RWPE2 (cell line): ENCODE measurements around the gene ZFP57.
A peak's percentile ranks its signal among the peaks of the same experiment; 100 is the strongest.

ENCODE experiments used
- ATAC-seq: fragments of 200-7000 bp; cut with Tn5 transposase; 3 replicates; pipeline ENCODE4 v1.9.1; 2021; ENCODE audit warnings: low read depth
- DNase-seq: peaks from one replicate; pipeline ENCODE4 v3.0.0-alpha.2; 2020; ENCODE audit warnings: low spot score
- H3K27ac ChIP-seq: fragments of 450-650 bp; 2 replicates; pipeline ENCODE4 v1.5.1; 2017; ENCODE audit warnings: mild to moderate bottlenecking; ENCODE audit not compliant: poor library complexity, severe bottlenecking
- H3K27me3 ChIP-seq: fragments of 250-450 bp; sonication (Bioruptor Pico); 2 replicates; pipeline ENCODE4 v1.5.1; 2021; ENCODE audit warnings: mild to moderate bottlenecking, moderate library complexity; ENCODE audit not compliant: insufficient read depth, poor library complexity, severe bottlenecking
- H3K36me3 ChIP-seq: fragments of 250-450 bp; sonication (Bioruptor Pico); 2 replicates; pipeline ENCODE4 v1.5.1; 2020; ENCODE audit warnings: low read depth, mild to moderate bottlenecking, moderate library complexity
- H3K4me1 ChIP-seq: fragments of 250-450 bp; sonication (Bioruptor Pico); 2 replicates; pipeline ENCODE4 v1.5.1; 2021; ENCODE audit warnings: mild to moderate bottlenecking, moderate library complexity; ENCODE audit not compliant: insufficient read depth, poor library complexity, severe bottlenecking
- H3K4me3 ChIP-seq: fragments of 250-450 bp; sonication (Bioruptor Pico); 2 replicates; pipeline ENCODE4 v1.5.1; 2021; ENCODE audit warnings: mild to moderate bottlenecking, moderate library complexity; ENCODE audit not compliant: severe bottlenecking
- H3K9me3 ChIP-seq: fragments of 250-450 bp; sonication (Bioruptor Pico); 2 replicates; pipeline ENCODE4 v1.5.1; 2021; ENCODE audit warnings: mild to moderate bottlenecking, moderate library complexity; ENCODE audit not compliant: severe bottlenecking
- TF ChIP-seq, protein P1 (sequence below): fragments of 450-650 bp; IDR thresholded peaks from one replicate; pipeline ENCODE4 v1.5.1; 2017; ENCODE audit warnings: mild to moderate bottlenecking, moderate library complexity; ENCODE audit not compliant: poor library complexity, severe bottlenecking

The ZFP57 gene

DNA sequence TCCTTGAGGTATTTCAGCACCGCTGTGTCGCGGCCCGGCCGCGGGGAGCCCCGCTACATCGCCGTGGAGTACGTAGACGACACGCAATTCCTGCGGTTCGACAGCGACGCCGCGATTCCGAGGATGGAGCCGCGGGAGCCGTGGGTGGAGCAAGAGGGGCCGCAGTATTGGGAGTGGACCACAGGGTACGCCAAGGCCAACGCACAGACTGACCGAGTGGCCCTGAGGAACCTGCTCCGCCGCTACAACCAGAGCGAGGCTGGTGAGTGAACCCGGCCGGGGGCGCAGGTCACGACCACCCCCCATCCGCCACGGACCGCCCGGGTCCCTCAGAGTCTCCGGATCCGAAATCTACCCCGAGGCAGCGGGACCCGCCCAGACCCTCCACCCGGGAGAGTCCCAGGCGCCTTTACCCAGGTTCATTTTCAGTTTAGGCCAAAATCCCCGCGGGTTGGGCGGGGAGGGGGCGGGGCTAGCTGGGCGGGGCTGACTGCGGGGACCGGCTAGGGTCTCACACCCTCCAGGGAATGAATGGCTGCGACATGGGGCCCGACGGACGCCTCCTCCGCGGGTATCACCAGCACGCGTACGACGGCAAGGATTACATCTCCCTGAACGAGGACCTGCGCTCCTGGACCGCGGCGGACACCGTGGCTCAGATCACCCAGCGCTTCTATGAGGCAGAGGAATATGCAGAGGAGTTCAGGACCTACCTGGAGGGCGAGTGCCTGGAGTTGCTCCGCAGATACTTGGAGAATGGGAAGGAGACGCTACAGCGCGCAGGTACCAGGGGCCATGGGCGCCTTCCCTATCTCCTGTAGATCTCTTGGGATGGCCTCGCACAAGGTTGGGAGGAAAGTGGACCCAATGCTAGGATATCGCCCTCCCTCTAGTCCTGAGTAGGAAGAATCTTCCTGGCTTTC, 43.0 kb upstream of the ZFP57 start:
- DNase-seq: no peak
- no peaks in the 10 kb centered on the region for H3K4me1 ChIP-seq
- ATAC-seq: peak; percentile 2; the same call in 2 of the 3 replicates
- H3K4me3 ChIP-seq: peak overlapping the region; percentile 88
- TF ChIP-seq, protein P1, sequence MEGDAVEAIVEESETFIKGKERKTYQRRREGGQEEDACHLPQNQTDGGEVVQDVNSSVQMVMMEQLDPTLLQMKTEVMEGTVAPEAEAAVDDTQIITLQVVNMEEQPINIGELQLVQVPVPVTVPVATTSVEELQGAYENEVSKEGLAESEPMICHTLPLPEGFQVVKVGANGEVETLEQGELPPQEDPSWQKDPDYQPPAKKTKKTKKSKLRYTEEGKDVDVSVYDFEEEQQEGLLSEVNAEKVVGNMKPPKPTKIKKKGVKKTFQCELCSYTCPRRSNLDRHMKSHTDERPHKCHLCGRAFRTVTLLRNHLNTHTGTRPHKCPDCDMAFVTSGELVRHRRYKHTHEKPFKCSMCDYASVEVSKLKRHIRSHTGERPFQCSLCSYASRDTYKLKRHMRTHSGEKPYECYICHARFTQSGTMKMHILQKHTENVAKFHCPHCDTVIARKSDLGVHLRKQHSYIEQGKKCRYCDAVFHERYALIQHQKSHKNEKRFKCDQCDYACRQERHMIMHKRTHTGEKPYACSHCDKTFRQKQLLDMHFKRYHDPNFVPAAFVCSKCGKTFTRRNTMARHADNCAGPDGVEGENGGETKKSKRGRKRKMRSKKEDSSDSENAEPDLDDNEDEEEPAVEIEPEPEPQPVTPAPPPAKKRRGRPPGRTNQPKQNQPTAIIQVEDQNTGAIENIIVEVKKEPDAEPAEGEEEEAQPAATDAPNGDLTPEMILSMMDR: no peak
- H3K9me3 ChIP-seq: no peaks in the 10 kb centered on the region
- H3K36me3 ChIP-seq: peaks cover 4% of the 10 kb centered on the region
- peak overlapping the region; percentile 8 for H3K27ac ChIP-seq
- H3K27me3 ChIP-seq: no peaks in the 10 kb centered on the region

GRCh38 chr6:29723262-29723665, 42.3 kb upstream of the ZFP57 start, which contains the start of gene HLA-F:
TSS of gene HLA-F (plus strand) at chr6:29723434. CDS start at chr6:29723464, 30 bp downstream.
- no peaks in the 10 kb centered on the region for H3K4me1 ChIP-seq
- H3K9me3 ChIP-seq: no peaks in the 10 kb centered on the region
- peak within 1 kb of the TSS; percentile 88 for H3K4me3 ChIP-seq
- no peaks in the 10 kb centered on the region for H3K27me3 ChIP-seq
- peak within 1 kb of the TSS; percentile 8 for H3K27ac ChIP-seq
- TF ChIP-seq, protein P1: no peak
- no peak for DNase-seq
- H3K36me3 ChIP-seq: peaks cover 4% of the 10 kb centered on the region
- ATAC-seq: peak; percentile 98

- ATAC-seq: no peak
- DNase-seq: no peak
Measured at GRCh38 chr6:29720863-29721262, 39.9 kb upstream of the ZFP57 start.

DNA sequence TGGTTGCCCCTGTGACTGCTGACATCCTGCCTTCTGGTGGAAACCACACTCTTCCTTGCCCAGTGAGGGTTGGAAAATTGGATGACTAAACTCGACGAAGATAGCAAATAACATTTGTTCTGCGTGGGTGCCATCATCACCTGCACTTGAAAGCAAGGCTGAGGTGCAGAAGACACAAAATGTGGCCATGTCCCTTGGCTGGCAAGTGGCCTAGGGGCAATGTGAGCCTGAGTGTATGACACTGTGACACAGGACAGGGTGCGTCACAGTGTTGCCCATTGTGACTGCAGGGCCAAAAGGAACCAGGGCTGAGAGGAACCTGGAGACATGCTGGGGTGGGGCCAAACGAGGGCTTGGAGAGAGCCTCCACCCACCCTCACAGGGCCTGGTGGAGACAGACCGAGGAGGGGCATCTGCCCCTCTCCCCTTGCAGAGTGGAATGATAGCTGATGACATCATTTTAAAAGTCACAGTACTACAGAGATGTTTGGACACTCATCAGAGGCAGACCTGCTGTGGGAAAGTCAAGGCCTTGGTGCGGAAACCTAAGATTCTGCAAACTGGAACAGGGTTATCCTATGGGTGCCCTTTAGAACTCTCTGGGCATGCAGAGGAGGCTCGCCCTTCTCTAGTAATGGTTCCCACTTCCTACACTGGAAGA, 29.5 kb upstream of the ZFP57 start:
- no peaks in the 10 kb centered on the region for H3K36me3 ChIP-seq
- H3K27me3 ChIP-seq: no peaks in the 10 kb centered on the region
- H3K4me3 ChIP-seq: no peak overlapping the region
- no peaks in the 10 kb centered on the region for H3K9me3 ChIP-seq
- TF ChIP-seq, protein P1: no peak
- DNase-seq: no peak
- ATAC-seq: no peak
- no peak overlapping the region for H3K27ac ChIP-seq
- H3K4me1 ChIP-seq: no peaks in the 10 kb centered on the region

More at GRCh38 chr6:29720863-29721262, 39.9 kb upstream of the ZFP57 start:
- H3K4me3 ChIP-seq: no peak overlapping the region
- no peaks in the 10 kb centered on the region for H3K9me3 ChIP-seq
- H3K27me3 ChIP-seq: no peaks in the 10 kb centered on the region
- H3K27ac ChIP-seq: no peak overlapping the region
- H3K36me3 ChIP-seq: peaks cover 1% of the 10 kb centered on the region; the same call in 1 of the 2 replicates
- no peaks in the 10 kb centered on the region for H3K4me1 ChIP-seq
- TF ChIP-seq, protein P1: peak; percentile 18
